T-helper 22 cell (primary cell): Measurements from ENCODE around the gene ARSA.
A peak's percentile ranks its signal among the peaks of the same experiment; 100 is the strongest.
"Not testable (repeated sequence)": the region's sequence is repeated elsewhere in the genome, so short reads cannot be mapped to it uniquely, and the experiment has no call there.

ENCODE experiments used
- DNase-seq: peaks from one replicate; pipeline ENCODE4 v3.0.0-alpha.2; 2020; ENCODE audit warnings: low read depth

ARSA gene

GRCh38 chr22:50627642-50628542 is at the start of gene ARSA:
ARSA (minus strand) TSS chr22:50628152; CDS start chr22:50627779, 373 bp downstream.
- DNase-seq = peak; percentile 70

- DNase-seq = no peak
Observed at GRCh38 chr22:50676661-50677492, 48.9 kb upstream of the ARSA start.

GRCh38 chr22:50676180-50676636 is 48.3 kb upstream of the ARSA start:
- no peak for DNase-seq

GRCh38 chr22:50675553-50676179 is 47.7 kb upstream of the ARSA start:
- DNase-seq = no peak

- no peak for DNase-seq
Observed at GRCh38 chr22:50674606-50675552, 46.9 kb upstream of the ARSA start.

- no peak for DNase-seq
Observed at GRCh38 chr22:50674130-50674500, 46.2 kb upstream of the ARSA start.

- no peak for DNase-seq
Observed at GRCh38 chr22:50673231-50674129, 45.5 kb upstream of the ARSA start.

GRCh38 chr22:50672471-50673230 is 44.7 kb upstream of the ARSA start, which contains the start of gene SHANK3:
SHANK3 (plus strand) TSS chr22:50672823.
- no peak for DNase-seq

- DNase-seq = no peak
Observed at GRCh38 chr22:50672041-50672440, 44.1 kb upstream of the ARSA start.

- DNase-seq = no peak
Observed at GRCh38 chr22:50671641-50672040, 43.7 kb upstream of the ARSA start.

GRCh38 chr22:50670914-50671538 is 43.1 kb upstream of the ARSA start:
- DNase-seq = no peak

GRCh38 chr22:50670513-50670912 is 42.6 kb upstream of the ARSA start:
- no peak for DNase-seq

GRCh38 chr22:50665738-50666137 is 37.8 kb upstream of the ARSA start:
- DNase-seq = no peak

GRCh38 chr22:50665212-50665611 is 37.3 kb upstream of the ARSA start:
- DNase-seq = no peak

- no peak for DNase-seq
Observed at GRCh38 chr22:50660306-50660705, 32.4 kb upstream of the ARSA start.

GRCh38 chr22:50659711-50660110 is 31.8 kb upstream of the ARSA start:
- not testable (repeated sequence) for DNase-seq

GRCh38 chr22:50657925-50658324 is 30.0 kb upstream of the ARSA start:
- DNase-seq = no peak

- DNase-seq = no peak
Observed at GRCh38 chr22:50656122-50657070, 28.4 kb upstream of the ARSA start.
